Nephron (organoid): Measurements from ENCODE around the gene MYO1F.

Source experiments
- H3K27ac Mint-ChIP-seq, 3 experiments: 2 replicates each; pipeline ENCODE4 v1.8.0; 2020; ENCODE audit warnings: mixed read lengths in 3 of 3, mild to moderate bottlenecking in 2 of 3, moderate library complexity in 1 of 3
- H3K27me3 Mint-ChIP-seq: 2 replicates; pipeline ENCODE4 v1.8.0; 2021; ENCODE audit warnings: low read depth, mild to moderate bottlenecking, moderate library complexity, mixed read lengths
- H3K36me3 Mint-ChIP-seq: 2 replicates; pipeline ENCODE4 v1.8.0; 2020; ENCODE audit warnings: low read depth, mixed read lengths
- H3K4me1 Mint-ChIP-seq: 2 replicates; pipeline ENCODE4 v1.8.0; 2020; ENCODE audit warnings: mixed read lengths
- H3K4me3 Mint-ChIP-seq, 3 experiments: 2 replicates each; pipeline ENCODE4 v1.8.0; 2020; ENCODE audit warnings: mild to moderate bottlenecking in 3 of 3, mixed read lengths in 3 of 3, moderate library complexity in 2 of 3
- H3K9me3 Mint-ChIP-seq: 2 replicates; pipeline ENCODE4 v1.8.0; 2020; ENCODE audit warnings: mixed read lengths
- CTCF ChIP-seq, 3 experiments: fragments of 200-600 bp; sonication (generic); IDR thresholded peaks; one replicate each; pipeline ENCODE4 v1.5.0; 2021; ENCODE audit warnings: antibody characterized with exemption in 3 of 3; ENCODE audit not compliant: unreplicated experiment in 3 of 3

The MYO1F gene

GRCh38 chr19:8608941-8609278, 31.7 kb upstream of the MYO1F start:
- H3K4me1 Mint-ChIP-seq, result peaks cover 40% of the 10 kb centered on the region
- peak overlapping the region; percentile 97 to 99 (median 98) for H3K27ac Mint-ChIP-seq
- peaks cover 7% of the 10 kb centered on the region for H3K9me3 Mint-ChIP-seq
- peaks cover 41% of the 10 kb centered on the region for H3K36me3 Mint-ChIP-seq
- TF ChIP-seq CTCF (IDR thresholded peaks at IDR 0.05; ENCODE audit: unreplicated experiment in 3 of 3), result no peak
- H3K27me3 Mint-ChIP-seq, result no peaks in the 10 kb centered on the region
- peak overlapping the region; percentile 95 to 98 (median 95) for H3K4me3 Mint-ChIP-seq

DNA sequence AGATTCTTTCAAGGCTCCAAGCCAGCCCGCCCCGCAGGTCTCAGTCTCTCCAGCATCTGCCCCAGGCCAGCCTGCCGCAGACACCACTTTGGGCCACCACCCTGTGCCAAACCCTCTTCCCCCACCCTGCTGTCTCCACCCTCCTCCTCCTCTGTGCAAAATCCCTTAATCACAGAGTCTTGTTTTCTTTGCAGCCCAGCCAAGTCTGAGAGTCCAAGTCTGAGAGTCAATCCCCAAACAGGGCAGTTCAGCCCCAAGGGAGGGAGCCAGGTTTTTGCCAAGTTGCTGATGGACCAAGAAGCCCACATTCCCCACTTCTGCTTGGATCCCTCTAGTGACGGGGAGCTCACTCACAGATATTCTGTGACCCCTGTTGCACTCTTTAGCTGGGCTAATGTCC, 30.1 kb upstream of the MYO1F start:
- Mint-ChIP-seq H3K9me3 (peaks cover 7% of the 10 kb centered on the region), H3K27ac (peak overlapping the region; percentile 17 to 68 (median 21)), H3K36me3 (peaks cover 56% of the 10 kb centered on the region), H3K4me3 (peak overlapping the region; percentile 47 to 75 (median 74)), H3K27me3 (no peaks in the 10 kb centered on the region), H3K4me1 (peaks cover 34% of the 10 kb centered on the region)
- TF ChIP-seq CTCF (IDR thresholded peaks at IDR 0.05; ENCODE audit: unreplicated experiment in 3 of 3), result no peak

- H3K27ac Mint-ChIP-seq, result no peak overlapping the region
- H3K4me3 Mint-ChIP-seq, result no peak overlapping the region
- H3K36me3 Mint-ChIP-seq, result peaks cover 75% of the 10 kb centered on the region
- no peaks in the 10 kb centered on the region for H3K27me3 Mint-ChIP-seq
- TF ChIP-seq CTCF (IDR thresholded peaks at IDR 0.05; ENCODE audit: unreplicated experiment in 3 of 3), result no peak
- H3K4me1 Mint-ChIP-seq, result peaks cover 30% of the 10 kb centered on the region
- peaks cover 7% of the 10 kb centered on the region for H3K9me3 Mint-ChIP-seq
Observed at GRCh38 chr19:8605514-8605913, 28.3 kb upstream of the MYO1F start.

- H3K27ac Mint-ChIP-seq, result no peak overlapping the region
- no peak for TF ChIP-seq CTCF (IDR thresholded peaks at IDR 0.05; ENCODE audit: unreplicated experiment in 3 of 3)
- H3K36me3 Mint-ChIP-seq, result peaks cover 86% of the 10 kb centered on the region
- peaks cover 3% of the 10 kb centered on the region for H3K4me1 Mint-ChIP-seq
- no peaks in the 10 kb centered on the region for H3K27me3 Mint-ChIP-seq
- peaks cover 7% of the 10 kb centered on the region for H3K9me3 Mint-ChIP-seq
- no peak overlapping the region for H3K4me3 Mint-ChIP-seq
Observed at GRCh38 chr19:8601796-8602195, 24.6 kb upstream of the MYO1F start.

GRCh38 chr19:8600816-8601215, 23.6 kb upstream of the MYO1F start:
- TF ChIP-seq CTCF (IDR thresholded peaks at IDR 0.05; ENCODE audit: unreplicated experiment in 3 of 3), result no peak
- Mint-ChIP-seq H3K36me3 (peaks cover 80% of the 10 kb centered on the region), H3K27me3 (no peaks in the 10 kb centered on the region), H3K4me3 (no peak overlapping the region), H3K9me3 (peaks cover 3% of the 10 kb centered on the region), H3K27ac (no peak overlapping the region), H3K4me1 (no peaks in the 10 kb centered on the region)

DNA sequence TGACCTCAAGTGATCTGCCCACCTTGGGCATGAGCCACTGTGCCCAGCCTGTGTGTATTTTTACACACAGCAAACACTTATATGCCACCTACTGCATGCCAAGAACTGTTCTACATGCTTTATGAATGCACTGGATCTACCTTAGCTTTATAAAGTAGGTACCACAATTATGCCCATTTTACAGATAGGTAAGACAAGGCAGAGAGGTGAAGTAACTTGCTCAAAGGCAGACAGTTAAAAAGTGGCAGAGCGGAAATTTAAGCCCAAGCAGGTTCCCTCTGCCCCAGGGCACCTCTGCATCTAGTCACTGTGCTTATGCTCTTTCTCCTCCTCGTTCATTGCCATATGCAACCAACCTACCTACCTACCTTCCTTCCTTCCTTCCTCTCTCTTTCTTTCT, 22.8 kb upstream of the MYO1F start:
- H3K9me3 Mint-ChIP-seq, result peaks cover 3% of the 10 kb centered on the region
- peaks cover 80% of the 10 kb centered on the region for H3K36me3 Mint-ChIP-seq
- H3K4me3 Mint-ChIP-seq, result no peak overlapping the region
- no peak for TF ChIP-seq CTCF (IDR thresholded peaks at IDR 0.05; ENCODE audit: unreplicated experiment in 3 of 3)
- no peak overlapping the region for H3K27ac Mint-ChIP-seq
- H3K27me3 Mint-ChIP-seq, result no peaks in the 10 kb centered on the region
- no peaks in the 10 kb centered on the region for H3K4me1 Mint-ChIP-seq
